ENCODE measurements around the gene CYTH3.
"Not testable (repeated sequence)": the region's sequence is repeated elsewhere in the genome, so short reads cannot be mapped to it uniquely, and the experiment has no call there.

CYTH3 gene, protein sequence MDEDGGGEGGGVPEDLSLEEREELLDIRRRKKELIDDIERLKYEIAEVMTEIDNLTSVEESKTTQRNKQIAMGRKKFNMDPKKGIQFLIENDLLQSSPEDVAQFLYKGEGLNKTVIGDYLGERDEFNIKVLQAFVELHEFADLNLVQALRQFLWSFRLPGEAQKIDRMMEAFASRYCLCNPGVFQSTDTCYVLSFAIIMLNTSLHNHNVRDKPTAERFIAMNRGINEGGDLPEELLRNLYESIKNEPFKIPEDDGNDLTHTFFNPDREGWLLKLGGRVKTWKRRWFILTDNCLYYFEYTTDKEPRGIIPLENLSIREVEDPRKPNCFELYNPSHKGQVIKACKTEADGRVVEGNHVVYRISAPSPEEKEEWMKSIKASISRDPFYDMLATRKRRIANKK

GRCh38 chr7:6272481-6273323 is at the start of gene CYTH3:
Gene CYTH3 (minus strand): TSS chr7:6272624. CDS start chr7:6272507, 117 bp downstream.
- peak; percentile 88 for DNase-seq
- in situ Hi-C loops (cut with HindIII; ENCODE audit: low pct_ligation_motif_present, low pct_unique_long_range_greater_than_20kb, low sequenced_read_pairs) = no loop called here

DNA sequence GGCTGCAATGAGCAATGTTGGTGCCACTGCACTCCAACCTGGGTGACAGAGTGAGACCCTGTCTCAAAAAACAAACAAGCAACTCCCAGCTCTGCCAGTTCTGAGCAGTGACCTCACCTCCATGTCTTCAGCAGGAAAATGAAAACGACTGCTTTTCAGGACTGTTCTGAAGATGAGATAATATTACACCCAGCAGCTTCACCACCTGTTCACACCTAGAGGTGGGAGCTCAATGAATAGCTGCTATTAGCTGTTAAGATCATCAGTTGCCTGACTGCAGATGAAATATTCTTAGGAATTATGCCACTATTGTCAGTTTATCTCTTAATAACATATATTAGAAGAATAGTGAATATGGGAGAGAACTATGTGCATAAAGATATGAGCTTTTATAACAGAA is 48.4 kb upstream of the CYTH3 start:
- in situ Hi-C loops (cut with HindIII; ENCODE audit: low pct_ligation_motif_present, low pct_unique_long_range_greater_than_20kb, low sequenced_read_pairs) = loop anchor here (25.0 kb wide), 1 partner anchor 183 kb away; no protein-coding TSS in a partner anchor
- no peak for DNase-seq

- in situ Hi-C loops (cut with HindIII; ENCODE audit: low pct_ligation_motif_present, low pct_unique_long_range_greater_than_20kb, low sequenced_read_pairs) = loop anchor here (25.0 kb wide), 1 partner anchor 181 kb away; no protein-coding TSS in a partner anchor
- peak; percentile 64 for DNase-seq
These were observed 45.5 kb upstream of the CYTH3 start for GRCh38 chr7:6317797-6318438.

- in situ Hi-C loops (cut with HindIII; ENCODE audit: low pct_ligation_motif_present, low pct_unique_long_range_greater_than_20kb, low sequenced_read_pairs) = loop anchor here (25.0 kb wide), 1 partner anchor 179 kb away; no protein-coding TSS in a partner anchor
- DNase-seq = no peak
These were observed 43.8 kb upstream of the CYTH3 start for GRCh38 chr7:6316226-6316625.

- DNase-seq = no peak
- in situ Hi-C loops (cut with HindIII; ENCODE audit: low pct_ligation_motif_present, low pct_unique_long_range_greater_than_20kb, low sequenced_read_pairs) = loop anchor here (25.0 kb wide), 1 partner anchor 178 kb away; no protein-coding TSS in a partner anchor
These were observed 43.3 kb upstream of the CYTH3 start for GRCh38 chr7:6315746-6316145.

DNA sequence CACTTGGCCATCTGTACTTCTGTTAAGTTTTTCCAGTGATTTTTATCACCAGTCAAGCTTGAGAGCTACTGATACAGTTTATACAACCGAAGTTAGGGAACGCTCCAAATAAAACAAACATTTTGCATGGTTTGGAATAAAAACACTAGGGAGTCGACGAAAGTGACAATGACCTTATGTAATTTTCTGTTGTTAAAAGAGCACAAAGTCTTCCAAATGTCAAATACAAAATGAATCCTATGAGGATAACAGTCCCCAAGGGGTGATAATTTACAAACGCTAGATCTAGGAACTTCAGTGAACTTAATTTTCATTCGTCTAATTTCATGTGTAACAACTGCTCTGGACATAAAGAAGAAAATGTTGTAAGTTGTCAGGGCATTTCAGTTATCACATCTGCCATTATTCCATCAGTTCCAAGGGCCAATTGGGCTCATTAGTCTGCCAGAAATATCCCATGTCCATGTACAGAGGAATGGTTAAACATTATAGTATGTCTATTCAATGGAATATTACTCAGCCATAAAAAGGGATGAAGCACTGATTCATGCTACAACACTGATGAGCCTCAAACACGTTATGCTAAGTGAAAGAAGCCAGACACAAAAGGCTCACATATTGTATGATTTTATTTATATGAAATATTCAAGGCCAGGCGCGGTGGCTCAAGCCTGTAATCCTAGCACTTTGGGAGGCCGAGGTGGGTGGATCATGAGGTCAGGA is 38.0 kb upstream of the CYTH3 start:
- in situ Hi-C loops (cut with HindIII; ENCODE audit: low pct_ligation_motif_present, low pct_unique_long_range_greater_than_20kb, low sequenced_read_pairs) = loop anchor here (25.0 kb wide), 1 partner anchor 173 kb away; no protein-coding TSS in a partner anchor
- no peak for DNase-seq

DNA sequence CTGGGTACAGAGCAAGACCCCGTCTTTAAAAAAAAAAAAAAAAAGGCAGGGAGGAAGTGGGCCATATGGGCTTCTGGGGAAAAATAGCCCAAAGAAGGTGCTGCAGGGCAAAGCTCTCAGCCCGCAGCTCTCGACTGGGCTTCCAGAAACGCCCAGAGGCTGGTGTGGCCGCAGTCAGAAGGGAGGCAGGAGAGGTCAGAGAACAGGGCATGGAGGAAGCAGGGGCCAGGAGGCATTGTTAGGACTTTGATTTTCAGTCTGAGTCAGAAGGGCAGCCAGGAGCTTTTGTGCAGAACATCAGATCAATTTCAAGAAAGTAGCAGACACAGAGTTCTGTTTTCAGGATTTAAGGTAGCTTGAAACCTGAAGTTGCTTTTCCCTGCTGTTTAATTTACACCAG is 35.3 kb upstream of the CYTH3 start:
- in situ Hi-C loops (cut with HindIII; ENCODE audit: low pct_ligation_motif_present, low pct_unique_long_range_greater_than_20kb, low sequenced_read_pairs) = loop anchor here (25.0 kb wide), 1 partner anchor 170 kb away; no protein-coding TSS in a partner anchor
- no peak for DNase-seq

DNA sequence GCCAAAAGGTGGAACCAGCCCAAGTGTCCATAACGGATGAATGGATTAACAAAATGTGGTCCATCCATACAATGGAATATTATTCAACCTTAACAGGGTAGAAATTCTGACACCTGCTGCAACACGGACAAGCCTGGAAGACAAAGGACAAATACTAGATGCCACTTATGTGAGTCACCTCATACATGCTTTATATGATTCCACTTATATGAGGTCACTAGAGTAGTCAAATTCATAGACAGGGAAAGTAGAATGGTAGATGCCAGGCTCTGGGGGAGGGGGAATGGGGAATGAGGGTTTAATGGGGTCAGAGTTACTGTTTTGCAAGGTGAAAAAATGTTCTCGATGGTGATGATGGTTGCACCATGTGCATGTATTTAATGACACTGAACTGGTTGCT is 34.0 kb upstream of the CYTH3 start:
- in situ Hi-C loops (cut with HindIII; ENCODE audit: low pct_ligation_motif_present, low pct_unique_long_range_greater_than_20kb, low sequenced_read_pairs) = loop anchor here (25.0 kb wide), 1 partner anchor 169 kb away; no protein-coding TSS in a partner anchor
- peak; percentile 93 for DNase-seq

GRCh38 chr7:6305330-6305729 is 32.9 kb upstream of the CYTH3 start:
- in situ Hi-C loops (cut with HindIII; ENCODE audit: low pct_ligation_motif_present, low pct_unique_long_range_greater_than_20kb, low sequenced_read_pairs) = loop anchor here (25.0 kb wide), 1 partner anchor 168 kb away; no protein-coding TSS in a partner anchor
- DNase-seq = no peak

DNA sequence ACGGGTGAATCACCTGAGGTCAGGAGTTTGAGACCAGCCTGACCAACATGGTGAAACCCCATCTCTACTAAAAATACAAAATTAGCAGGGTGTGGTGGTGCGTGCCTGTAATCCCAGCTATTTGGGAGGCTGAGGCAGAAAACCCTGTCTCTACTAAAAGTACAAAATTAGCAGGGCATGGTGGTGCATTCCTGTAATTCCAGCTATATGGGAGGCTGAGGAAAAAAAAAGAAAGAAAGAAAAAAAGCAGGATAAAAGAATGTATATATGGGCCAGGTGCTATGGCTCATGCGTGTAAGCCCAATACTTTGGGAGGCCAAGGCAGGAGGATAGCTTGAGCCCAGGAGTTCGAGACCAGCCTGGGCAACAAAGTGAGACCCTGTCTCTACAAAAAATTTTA is 29.0 kb upstream of the CYTH3 start:
- in situ Hi-C loops (cut with HindIII; ENCODE audit: low pct_ligation_motif_present, low pct_unique_long_range_greater_than_20kb, low sequenced_read_pairs) = loop anchor here (25.0 kb wide), 1 partner anchor 164 kb away; no protein-coding TSS in a partner anchor
- DNase-seq = not testable (repeated sequence)

DNA sequence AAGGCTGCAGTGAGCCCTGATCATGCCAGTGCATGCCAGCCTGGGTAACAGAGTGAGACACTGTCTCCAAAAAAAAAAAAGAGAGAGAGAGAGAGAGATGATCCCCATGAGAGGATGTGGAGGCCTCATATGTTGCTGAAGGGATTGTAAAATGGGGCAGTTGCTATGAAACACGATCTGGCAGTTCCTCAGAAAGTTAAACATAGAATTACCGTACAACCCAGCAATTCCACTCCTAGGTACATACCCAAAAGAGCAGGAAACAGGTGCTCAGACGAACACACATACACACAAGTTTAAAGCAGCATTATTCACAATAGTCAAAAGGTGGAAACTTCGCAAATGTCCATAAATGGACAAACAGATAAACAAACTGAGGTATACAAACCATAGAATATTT is 27.4 kb upstream of the CYTH3 start:
- DNase-seq = no peak
- in situ Hi-C loops (cut with HindIII; ENCODE audit: low pct_ligation_motif_present, low pct_unique_long_range_greater_than_20kb, low sequenced_read_pairs) = loop anchor here (25.0 kb wide), 1 partner anchor 162 kb away; no protein-coding TSS in a partner anchor

GRCh38 chr7:6294839-6295238 is 22.4 kb upstream of the CYTH3 start:
- DNase-seq = no peak
- in situ Hi-C loops (cut with HindIII; ENCODE audit: low pct_ligation_motif_present, low pct_unique_long_range_greater_than_20kb, low sequenced_read_pairs) = no loop called here

DNA sequence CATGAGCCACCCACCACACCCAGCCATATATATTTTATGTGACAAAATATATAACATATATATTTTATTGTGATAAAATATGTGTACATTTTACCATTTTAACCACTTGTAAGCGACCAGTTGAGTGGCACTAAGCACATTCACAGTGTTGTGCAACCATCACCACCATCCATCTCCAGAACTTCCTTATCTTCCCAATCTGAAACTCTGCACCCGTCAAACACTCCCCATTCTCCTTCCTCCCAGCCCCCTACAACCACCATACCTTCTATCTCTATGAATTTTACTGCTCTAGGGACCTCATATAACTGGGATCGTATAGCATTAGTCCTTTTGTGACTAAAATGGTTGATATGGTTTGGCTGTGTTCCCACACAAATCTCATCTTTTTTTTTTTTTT is 20.8 kb upstream of the CYTH3 start:
- in situ Hi-C loops (cut with HindIII; ENCODE audit: low pct_ligation_motif_present, low pct_unique_long_range_greater_than_20kb, low sequenced_read_pairs) = no loop called here
- no peak for DNase-seq

GRCh38 chr7:6291941-6292340 is 19.5 kb upstream of the CYTH3 start:
- DNase-seq; in situ Hi-C loops (cut with HindIII; ENCODE audit: low pct_ligation_motif_present, low pct_unique_long_range_greater_than_20kb, low sequenced_read_pairs): not testable (repeated sequence)

DNA sequence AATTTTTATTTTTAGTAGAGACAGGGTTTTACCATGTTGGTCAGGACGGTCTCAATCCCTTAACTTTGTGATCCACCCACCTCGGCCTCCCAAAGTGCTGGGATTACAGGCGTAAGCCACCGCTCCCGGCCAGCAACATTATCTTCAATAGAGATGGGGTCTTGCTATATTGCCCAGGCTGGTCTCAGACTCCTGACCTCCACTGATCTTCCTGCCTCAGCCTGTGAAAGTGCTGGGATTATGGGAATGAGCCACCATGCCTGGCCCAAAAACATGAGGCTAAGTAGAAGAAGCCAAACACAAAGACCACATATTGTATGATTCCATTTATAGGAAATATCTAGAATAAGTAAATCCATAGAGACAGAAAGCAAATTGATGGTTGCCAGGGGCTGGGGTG is 19.1 kb upstream of the CYTH3 start:
- DNase-seq = no peak
- in situ Hi-C loops (cut with HindIII; ENCODE audit: low pct_ligation_motif_present, low pct_unique_long_range_greater_than_20kb, low sequenced_read_pairs) = no loop called here

GRCh38 chr7:6290319-6290741 is 17.9 kb upstream of the CYTH3 start:
- DNase-seq = no peak
- in situ Hi-C loops (cut with HindIII; ENCODE audit: low pct_ligation_motif_present, low pct_unique_long_range_greater_than_20kb, low sequenced_read_pairs) = no loop called here

DNA sequence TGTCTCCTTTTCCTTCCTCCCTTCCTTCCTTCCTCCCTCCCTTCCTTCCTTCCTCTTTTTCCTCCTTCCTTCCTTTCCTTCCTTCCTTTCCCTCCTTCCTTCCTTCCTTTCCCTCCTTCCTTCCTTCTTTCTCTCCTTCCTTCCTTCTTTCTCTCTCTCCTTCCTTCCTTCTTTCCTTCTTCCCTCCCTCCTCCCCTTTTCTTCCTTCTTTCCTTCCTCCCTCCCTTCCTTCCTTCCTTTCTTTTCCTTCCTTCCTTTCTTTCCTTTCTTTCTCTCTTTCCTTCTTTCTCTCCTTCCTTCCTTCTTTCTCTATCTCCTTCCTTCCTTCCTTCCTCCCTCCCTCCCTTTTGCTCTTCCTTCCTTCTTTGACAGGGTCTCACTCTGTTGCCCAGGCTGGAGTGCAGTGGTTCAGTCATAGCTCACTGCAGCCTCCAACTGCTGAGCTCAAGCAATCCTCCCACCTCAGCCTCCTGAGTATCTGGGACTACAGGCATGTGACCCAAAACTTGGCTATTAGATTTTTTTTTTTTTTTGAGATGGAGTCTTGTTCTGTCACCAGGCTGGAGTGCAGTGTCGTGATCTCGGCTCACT is 15.9 kb upstream of the CYTH3 start:
- in situ Hi-C loops (cut with HindIII; ENCODE audit: low pct_ligation_motif_present, low pct_unique_long_range_greater_than_20kb, low sequenced_read_pairs) = no loop called here

DNA sequence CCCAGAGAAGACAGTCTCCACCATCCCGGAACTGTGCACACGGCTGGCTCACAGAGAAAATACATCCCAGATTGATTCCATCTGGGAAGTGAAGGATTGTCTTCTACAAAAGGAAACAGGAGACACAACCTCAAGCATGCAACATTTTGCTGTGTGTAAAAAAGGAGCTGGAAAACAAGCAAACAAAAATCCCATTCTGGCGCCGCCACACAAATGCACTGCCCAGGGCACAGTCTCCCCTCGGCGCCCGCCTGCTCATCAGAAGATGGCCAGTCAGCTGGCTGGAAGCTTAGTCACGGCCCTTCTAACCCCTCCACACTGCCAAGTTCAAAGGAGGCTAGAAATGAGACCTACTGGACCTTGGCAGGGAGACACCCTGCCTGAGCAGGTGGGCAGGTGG is 14.1 kb upstream of the CYTH3 start:
- in situ Hi-C loops (cut with HindIII; ENCODE audit: low pct_ligation_motif_present, low pct_unique_long_range_greater_than_20kb, low sequenced_read_pairs) = no loop called here
- no peak for DNase-seq

More for the DNA sequence above, 15.9 kb upstream of the CYTH3 start:
- DNase-seq = no peak
